ENCODE results near the gene C19orf25.

Gene C19orf25

GRCh38 chr19:1496714-1497577, 17.9 kb upstream of the C19orf25 start:
- no peak for DNase-seq (ENCODE audit: low read depth in 2 of 2)

- DNase-seq (ENCODE audit: low read depth in 2 of 2): no peak
These were observed 17.0 kb upstream of the C19orf25 start for GRCh38 chr19:1495799-1496713.

- DNase-seq (ENCODE audit: low read depth in 2 of 2): no peak
These were observed 16.2 kb upstream of the C19orf25 start for GRCh38 chr19:1495051-1495798.

GRCh38 chr19:1494115-1494815, 15.2 kb upstream of the C19orf25 start:
- DNase-seq (ENCODE audit: low read depth in 2 of 2): no peak

- DNase-seq (ENCODE audit: low read depth in 2 of 2): no peak
These were observed 13.5 kb upstream of the C19orf25 start for GRCh38 chr19:1492474-1493006.

- DNase-seq (ENCODE audit: low read depth in 2 of 2): no peak
These were observed 12.8 kb upstream of the C19orf25 start for GRCh38 chr19:1491849-1492170.

- DNase-seq (ENCODE audit: low read depth in 2 of 2): no peak
These were observed 12.3 kb upstream of the C19orf25 start, which contains the start of gene REEP6 for GRCh38 chr19:1491114-1491848. TSS of gene REEP6 (plus strand) at chr19:1491181. CDS start at chr19:1491270, 89 bp downstream.

- DNase-seq (ENCODE audit: low read depth in 2 of 2): peak; percentile 92 to 95
These were observed 11.5 kb upstream of the C19orf25 start, which contains the start of gene PCSK4 for GRCh38 chr19:1490311-1491113. TSS of gene PCSK4 (minus strand) at chr19:1490350. CDS start at chr19:1490346, 4 bp downstream.

GRCh38 chr19:1489463-1490310, 10.7 kb upstream of the C19orf25 start:
- no peak for DNase-seq (ENCODE audit: low read depth in 2 of 2)

- DNase-seq (ENCODE audit: low read depth in 2 of 2): no peak
These were observed 9.2 kb upstream of the C19orf25 start for GRCh38 chr19:1488282-1488601.

- DNase-seq (ENCODE audit: low read depth in 2 of 2): no peak
These were observed 8.7 kb upstream of the C19orf25 start for GRCh38 chr19:1487576-1488281.

GRCh38 chr19:1486720-1487575, 7.9 kb upstream of the C19orf25 start:
- no peak for DNase-seq (ENCODE audit: low read depth in 2 of 2)

GRCh38 chr19:1483979-1484428, 5.0 kb upstream of the C19orf25 start:
- DNase-seq (ENCODE audit: low read depth in 2 of 2): no peak

GRCh38 chr19:1483131-1483978, 4.3 kb upstream of the C19orf25 start:
- no peak for DNase-seq (ENCODE audit: low read depth in 2 of 2)

- DNase-seq (ENCODE audit: low read depth in 2 of 2): no peak
These were observed 3.5 kb upstream of the C19orf25 start for GRCh38 chr19:1482361-1483130.

Measured in stimulated activated CD8-positive, alpha-beta memory T cell treated with anti-CD3 and anti-CD28 coated beads, Interleukin-15, amount 100 ng/mL, for 48 hours (primary cell).